ENCODE results near the gene ST7. TPM values are rescaled to one million over a fixed set of nuclear protein-coding genes. Genes with fewer than 3 reads are reported as not detected.

ST7 gene
- total and polyA plus RNA-seq, 2 donors (not counting 1 experiment from before 2014, with no cell fraction given), result 2.3 to 4.6 TPM

DNA sequence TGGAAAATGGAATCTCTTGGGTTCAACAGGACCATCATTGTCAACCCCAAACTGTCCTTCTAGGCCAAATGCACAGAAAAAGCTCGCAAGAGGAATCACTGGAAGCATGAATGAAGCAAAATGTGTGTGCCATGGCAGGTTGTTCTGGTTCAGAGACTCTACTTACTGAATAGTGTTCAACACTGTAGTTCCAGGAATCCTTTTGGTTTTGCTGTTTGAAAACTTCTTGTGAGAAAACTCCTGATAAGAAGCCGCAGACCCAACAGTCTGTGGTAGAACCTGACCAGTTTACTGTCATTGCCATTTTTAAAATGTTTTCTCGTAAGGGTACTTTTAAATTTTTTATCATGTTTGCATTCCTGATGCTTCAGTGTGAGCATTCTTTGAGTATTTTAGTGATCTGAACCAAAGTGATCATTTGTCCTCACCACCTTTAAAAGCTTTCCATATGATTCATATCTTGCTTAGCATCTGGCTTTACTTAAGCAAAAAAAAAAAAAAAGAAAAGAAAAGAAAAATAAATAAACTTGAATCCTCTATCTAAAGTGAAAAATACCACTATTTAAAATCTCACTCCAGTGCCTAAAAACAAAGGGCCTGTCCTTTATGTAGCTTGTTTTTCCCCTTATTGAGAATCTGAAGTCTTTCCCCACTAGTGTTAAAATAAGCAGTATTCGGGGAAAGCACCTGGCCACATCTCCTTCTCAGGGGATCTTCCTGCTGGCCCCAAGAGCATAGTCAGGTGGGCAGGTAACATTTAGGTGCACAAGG, 277.2 kb downstream of the ST7 start:
- POLR2A ChIA-PET, result no interaction called here
- no peaks in the 10 kb centered on the region for H3K27me3 ChIP-seq (replicated peaks in 1 of 4; ENCODE audit: control extremely low read depth in 1 of 4, control insufficient read depth in 3 of 4, insufficient read depth in 4 of 4, low read length in 3 of 4)
- H3K4me3 ChIP-seq (ENCODE audit: control extremely low read depth in 1 of 5, extremely low read depth in 1 of 5, insufficient read depth in 1 of 5, low read depth in 2 of 5, low read length in 4 of 5), result no peak overlapping the region
- H2AFZ ChIP-seq (ENCODE audit: insufficient read depth, low read depth, low read length, poor library complexity, severe bottlenecking), result no peak overlapping the region
- no peaks in the 10 kb centered on the region for H3K4me1 ChIP-seq (ENCODE audit: control insufficient read depth in 2 of 2, insufficient read depth in 2 of 2, low read length in 2 of 2)
- 100% methylated on average over 2 of the region's 4 CpGs for WGBS (ENCODE audit: insufficient coverage)
- H3K4me1 Mint-ChIP-seq, result peaks cover 3% of the 10 kb centered on the region
- H3K79me2 ChIP-seq (ENCODE audit: control insufficient read depth, insufficient read depth, low read length), result no peaks in the 10 kb centered on the region
- ATAC-seq (ENCODE audit: low read depth) (no peak), DNase-seq (peak; percentile 4)
- no peak overlapping the region for H3K4me3 Mint-ChIP-seq
- H3K36me3 ChIP-seq (replicated peaks in 1 of 2; ENCODE audit: control extremely low read depth in 1 of 2, control insufficient read depth in 1 of 2, extremely low read depth in 1 of 2, insufficient read depth in 2 of 2, low read length in 1 of 2), result no peaks in the 10 kb centered on the region
- H4K20me1 ChIP-seq (ENCODE audit: control insufficient read depth, insufficient read depth, low read length, poor library complexity, severe bottlenecking), result no peaks in the 10 kb centered on the region
- intact Hi-C loops (cut with micrococcal nuclease), result no loop called here
- no peaks in the 10 kb centered on the region for H3K27me3 Mint-ChIP-seq
- no peak overlapping the region for H3K27ac ChIP-seq (ENCODE audit: low read length in 2 of 2)
- peaks cover 3% of the 10 kb centered on the region for H3K9me3 Mint-ChIP-seq (ENCODE audit: insufficient read depth)
- no peak overlapping the region for H3K27ac Mint-ChIP-seq
- H3K4me2 ChIP-seq (replicated peaks; ENCODE audit: low read depth, low read length, poor library complexity, severe bottlenecking), result no peak overlapping the region
- no peak overlapping the region for H3K9ac ChIP-seq (ENCODE audit: low read length)
- CTCF ChIA-PET, result no interaction called here
- H3K9me3 ChIP-seq (ENCODE audit: control extremely low read depth in 1 of 3, control insufficient read depth in 2 of 3, insufficient read depth in 1 of 3, low read length in 2 of 3), result peaks cover 0 to 3% (median 0%) of the 10 kb centered on the region in 3 donors
- TF ChIP-seq, protein P1, sequence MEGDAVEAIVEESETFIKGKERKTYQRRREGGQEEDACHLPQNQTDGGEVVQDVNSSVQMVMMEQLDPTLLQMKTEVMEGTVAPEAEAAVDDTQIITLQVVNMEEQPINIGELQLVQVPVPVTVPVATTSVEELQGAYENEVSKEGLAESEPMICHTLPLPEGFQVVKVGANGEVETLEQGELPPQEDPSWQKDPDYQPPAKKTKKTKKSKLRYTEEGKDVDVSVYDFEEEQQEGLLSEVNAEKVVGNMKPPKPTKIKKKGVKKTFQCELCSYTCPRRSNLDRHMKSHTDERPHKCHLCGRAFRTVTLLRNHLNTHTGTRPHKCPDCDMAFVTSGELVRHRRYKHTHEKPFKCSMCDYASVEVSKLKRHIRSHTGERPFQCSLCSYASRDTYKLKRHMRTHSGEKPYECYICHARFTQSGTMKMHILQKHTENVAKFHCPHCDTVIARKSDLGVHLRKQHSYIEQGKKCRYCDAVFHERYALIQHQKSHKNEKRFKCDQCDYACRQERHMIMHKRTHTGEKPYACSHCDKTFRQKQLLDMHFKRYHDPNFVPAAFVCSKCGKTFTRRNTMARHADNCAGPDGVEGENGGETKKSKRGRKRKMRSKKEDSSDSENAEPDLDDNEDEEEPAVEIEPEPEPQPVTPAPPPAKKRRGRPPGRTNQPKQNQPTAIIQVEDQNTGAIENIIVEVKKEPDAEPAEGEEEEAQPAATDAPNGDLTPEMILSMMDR (IDR thresholded peaks at IDR 0.05), result no peak
- no peak for TF ChIP-seq EZH2 (IDR thresholded peaks at IDR 0.05; ENCODE audit: borderline replicate concordance, insufficient read depth, low read depth, low read length, poor library complexity, severe bottlenecking)

- Histone ChIP-seq H2AFZ (ENCODE audit: insufficient read depth, low read depth, low read length, poor library complexity, severe bottlenecking) (no peak overlapping the region), H3K27me3 (replicated peaks in 1 of 4; ENCODE audit: control extremely low read depth in 1 of 4, control insufficient read depth in 3 of 4, insufficient read depth in 4 of 4, low read length in 3 of 4) (no peaks in the 10 kb centered on the region), H4K20me1 (ENCODE audit: control insufficient read depth, insufficient read depth, low read length, poor library complexity, severe bottlenecking) (no peaks in the 10 kb centered on the region), H3K79me2 (ENCODE audit: control insufficient read depth, insufficient read depth, low read length) (no peaks in the 10 kb centered on the region), H3K36me3 (replicated peaks in 1 of 2; ENCODE audit: control extremely low read depth in 1 of 2, control insufficient read depth in 1 of 2, extremely low read depth in 1 of 2, insufficient read depth in 2 of 2, low read length in 1 of 2) (no peaks in the 10 kb centered on the region), H3K4me2 (replicated peaks; ENCODE audit: low read depth, low read length, poor library complexity, severe bottlenecking) (no peak overlapping the region), H3K27ac (ENCODE audit: low read length in 2 of 2) (no peak overlapping the region), H3K4me1 (ENCODE audit: control insufficient read depth in 2 of 2, insufficient read depth in 2 of 2, low read length in 2 of 2) (no peaks in the 10 kb centered on the region), H3K9me3 (ENCODE audit: control extremely low read depth in 1 of 3, control insufficient read depth in 2 of 3, insufficient read depth in 1 of 3, low read length in 2 of 3) (peaks cover 0 to 3% (median 0%) of the 10 kb centered on the region in 3 donors), H3K9ac (ENCODE audit: low read length) (no peak overlapping the region), H3K4me3 (ENCODE audit: control extremely low read depth in 1 of 5, extremely low read depth in 1 of 5, insufficient read depth in 1 of 5, low read depth in 2 of 5, low read length in 4 of 5) (no peak overlapping the region)
- ChIA-PET CTCF (interaction anchor here (1.0 kb wide), 1 partner anchor 16 kb away, joined by 3 read pairs; no protein-coding TSS in a partner anchor), POLR2A (no interaction called here)
- TF ChIP-seq EZH2 (IDR thresholded peaks at IDR 0.05; ENCODE audit: borderline replicate concordance, insufficient read depth, low read depth, low read length, poor library complexity, severe bottlenecking), result no peak
- TF ChIP-seq, protein P1 (IDR thresholded peaks at IDR 0.05), result no peak
- intact Hi-C loops (cut with micrococcal nuclease), result no loop called here
- ATAC-seq (ENCODE audit: low read depth) (no peak), DNase-seq (no peak)
- no CpG with 5 or more reads among the region's 3 CpGs for WGBS (ENCODE audit: insufficient coverage)
- H3K27ac Mint-ChIP-seq, result no peak overlapping the region
- no peaks in the 10 kb centered on the region for H3K27me3 Mint-ChIP-seq
- H3K9me3 Mint-ChIP-seq (ENCODE audit: insufficient read depth), result peaks cover 3% of the 10 kb centered on the region
- no peak overlapping the region for H3K4me3 Mint-ChIP-seq
- peaks cover 3% of the 10 kb centered on the region for H3K4me1 Mint-ChIP-seq
Observed at GRCh38 chr7:117231047-117231359, 277.7 kb downstream of the ST7 start.
